ENCODE data around the gene STXBP6. TPM values are rescaled to one million over a fixed set of nuclear protein-coding genes. Genes with fewer than 3 reads are reported as not detected.

The STXBP6 gene
- total RNA-seq, 1 donor from 2014 or later, result 0.06 TPM

- no peak for DNase-seq (ENCODE audit: extremely low read depth, low read depth, low spot score)
These were observed 183.8 kb downstream of the STXBP6 start for GRCh38 chr14:24866067-24866639.

- no peak for DNase-seq (ENCODE audit: extremely low read depth, low read depth, low spot score)
These were observed 185.8 kb downstream of the STXBP6 start for GRCh38 chr14:24863968-24864684.

- DNase-seq (ENCODE audit: extremely low read depth, low read depth, low spot score), result no peak
These were observed 188.8 kb downstream of the STXBP6 start for GRCh38 chr14:24861083-24861630.

GRCh38 chr14:24859559-24859958 is 190.4 kb downstream of the STXBP6 start:
- no peak for DNase-seq (ENCODE audit: extremely low read depth, low read depth, low spot score)

GRCh38 chr14:24858684-24859083 is 191.3 kb downstream of the STXBP6 start:
- DNase-seq (ENCODE audit: extremely low read depth, low read depth, low spot score), result no peak

- no peak for DNase-seq (ENCODE audit: extremely low read depth, low read depth, low spot score)
These were observed 191.9 kb downstream of the STXBP6 start for GRCh38 chr14:24858052-24858451.

- no peak for DNase-seq (ENCODE audit: extremely low read depth, low read depth, low spot score)
These were observed 192.7 kb downstream of the STXBP6 start for GRCh38 chr14:24857277-24857676.

- DNase-seq (ENCODE audit: extremely low read depth, low read depth, low spot score), result no peak
These were observed 196.5 kb downstream of the STXBP6 start for GRCh38 chr14:24853446-24853845.

- DNase-seq (ENCODE audit: extremely low read depth, low read depth, low spot score), result no peak
These were observed 197.5 kb downstream of the STXBP6 start for GRCh38 chr14:24852312-24853060.

- DNase-seq (ENCODE audit: extremely low read depth, low read depth, low spot score), result no peak
These were observed 198.1 kb downstream of the STXBP6 start for GRCh38 chr14:24851837-24852236.

GRCh38 chr14:24851406-24851805 is 198.5 kb downstream of the STXBP6 start:
- DNase-seq (ENCODE audit: extremely low read depth, low read depth, low spot score), result no peak

- DNase-seq (ENCODE audit: extremely low read depth, low read depth, low spot score), result no peak
These were observed 199.9 kb downstream of the STXBP6 start for GRCh38 chr14:24850072-24850471.

GRCh38 chr14:24849471-24849870 is 200.5 kb downstream of the STXBP6 start:
- DNase-seq (ENCODE audit: extremely low read depth, low read depth, low spot score), result no peak

- no peak for DNase-seq (ENCODE audit: extremely low read depth, low read depth, low spot score)
These were observed 201.7 kb downstream of the STXBP6 start for GRCh38 chr14:24848102-24848790.

- DNase-seq (ENCODE audit: extremely low read depth, low read depth, low spot score), result no peak
These were observed 202.3 kb downstream of the STXBP6 start for GRCh38 chr14:24847568-24848095.

- no peak for DNase-seq (ENCODE audit: extremely low read depth, low read depth, low spot score)
These were observed 203.7 kb downstream of the STXBP6 start for GRCh38 chr14:24846261-24846660.

GRCh38 chr14:24845851-24846250 is 204.1 kb downstream of the STXBP6 start:
- no peak for DNase-seq (ENCODE audit: extremely low read depth, low read depth, low spot score)

- DNase-seq (ENCODE audit: extremely low read depth, low read depth, low spot score), result no peak
These were observed 205.9 kb downstream of the STXBP6 start for GRCh38 chr14:24844011-24844410.

- DNase-seq (ENCODE audit: extremely low read depth, low read depth, low spot score), result no peak
These were observed 206.5 kb downstream of the STXBP6 start for GRCh38 chr14:24843494-24843893.

- no peak for DNase-seq (ENCODE audit: extremely low read depth, low read depth, low spot score)
These were observed 209.6 kb downstream of the STXBP6 start for GRCh38 chr14:24840204-24840893.
